Measurements from ENCODE around the gene NBAS.

NBAS gene

GRCh38 chr2:15147591-15147990, 413.5 kb downstream of the NBAS start:
- H3K9me3 ChIP-seq: no peaks in the 10 kb centered on the region; the same call in 1 of the 2 replicates
- H3K36me3 ChIP-seq: no peaks in the 10 kb centered on the region
- no peaks in the 10 kb centered on the region for H3K27me3 ChIP-seq
- no peak overlapping the region for H3K27ac ChIP-seq
- no peaks in the 10 kb centered on the region for H4K20me1 ChIP-seq
- H3K4me3 ChIP-seq: no peak overlapping the region
- no peak overlapping the region for H3K9ac ChIP-seq
- peaks cover 18% of the 10 kb centered on the region for H3K4me1 ChIP-seq
- no peak overlapping the region for H3K4me2 ChIP-seq
- no peak for TF ChIP-seq Cebpa-rat (IDR thresholded peaks at IDR 0.05)

- Histone ChIP-seq H3K9me3 (no peaks in the 10 kb centered on the region; the same call in 1 of the 2 replicates), H3K36me3 (no peaks in the 10 kb centered on the region), H3K9ac (no peak overlapping the region), H3K4me2 (no peak overlapping the region), H3K27me3 (no peaks in the 10 kb centered on the region), H3K27ac (no peak overlapping the region), H4K20me1 (no peaks in the 10 kb centered on the region), H3K4me3 (no peak overlapping the region), H3K4me1 (peaks cover 24% of the 10 kb centered on the region)
- TF ChIP-seq Cebpa-rat (IDR thresholded peaks at IDR 0.05): no peak
Observed at GRCh38 chr2:15146960-15147359, 414.2 kb downstream of the NBAS start.

- no peak overlapping the region for H3K4me2 ChIP-seq
- no peak overlapping the region for H3K9ac ChIP-seq
- TF ChIP-seq Cebpa-rat (IDR thresholded peaks at IDR 0.05): no peak
- H3K4me1 ChIP-seq: peaks cover 34% of the 10 kb centered on the region
- no peaks in the 10 kb centered on the region; the same call in 1 of the 2 replicates for H3K9me3 ChIP-seq
- H3K36me3 ChIP-seq: no peaks in the 10 kb centered on the region
- no peak overlapping the region for H3K4me3 ChIP-seq
- no peak overlapping the region for H3K27ac ChIP-seq
- H3K27me3 ChIP-seq: no peaks in the 10 kb centered on the region
- no peaks in the 10 kb centered on the region for H4K20me1 ChIP-seq
Observed at GRCh38 chr2:15145919-15146318, 415.2 kb downstream of the NBAS start.

- no peak for TF ChIP-seq Cebpa-rat (IDR thresholded peaks at IDR 0.05)
- Histone ChIP-seq H3K36me3 (no peaks in the 10 kb centered on the region), H3K4me2 (no peak overlapping the region)
Observed at GRCh38 chr2:15145046-15145817, 415.9 kb downstream of the NBAS start.

GRCh38 chr2:15142069-15142689, 419.0 kb downstream of the NBAS start:
- Histone ChIP-seq H3K9ac (peak overlapping the region; percentile 51; the same call in 1 of the 2 replicates), H3K4me2 (peak overlapping the region; percentile 76), H3K27me3 (no peaks in the 10 kb centered on the region), H3K4me3 (peak overlapping the region; percentile 23; the same call in 1 of the 2 replicates), H3K4me1 (peaks cover 51% of the 10 kb centered on the region), H3K27ac (peak overlapping the region; percentile 81), H3K9me3 (peaks cover 6% of the 10 kb centered on the region), H3K36me3 (no peaks in the 10 kb centered on the region), H4K20me1 (no peaks in the 10 kb centered on the region)
- TF ChIP-seq Cebpa-rat (IDR thresholded peaks at IDR 0.05): no peak

More at GRCh38 chr2:15145046-15145817, 415.9 kb downstream of the NBAS start:
- peaks cover 1% of the 10 kb centered on the region for H3K9me3 ChIP-seq
- no peaks in the 10 kb centered on the region for H4K20me1 ChIP-seq
- H3K4me3 ChIP-seq: no peak overlapping the region
- H3K4me1 ChIP-seq: peaks cover 35% of the 10 kb centered on the region
- H3K9ac ChIP-seq: no peak overlapping the region
- H3K27me3 ChIP-seq: no peaks in the 10 kb centered on the region
- no peak overlapping the region for H3K27ac ChIP-seq

GRCh38 chr2:15141211-15141610, 419.9 kb downstream of the NBAS start:
- Histone ChIP-seq H3K9ac (no peak overlapping the region), H4K20me1 (no peaks in the 10 kb centered on the region), H3K27me3 (no peaks in the 10 kb centered on the region), H3K36me3 (no peaks in the 10 kb centered on the region), H3K4me1 (peaks cover 51% of the 10 kb centered on the region), H3K27ac (peak overlapping the region; percentile 81), H3K9me3 (peaks cover 6% of the 10 kb centered on the region), H3K4me3 (no peak overlapping the region), H3K4me2 (peak overlapping the region; percentile 76)
- no peak for TF ChIP-seq Cebpa-rat (IDR thresholded peaks at IDR 0.05)

- no peaks in the 10 kb centered on the region for H3K36me3 ChIP-seq
- no peak for TF ChIP-seq Cebpa-rat (IDR thresholded peaks at IDR 0.05)
- H4K20me1 ChIP-seq: no peaks in the 10 kb centered on the region
- no peak overlapping the region for H3K4me2 ChIP-seq
- H3K4me1 ChIP-seq: peaks cover 33% of the 10 kb centered on the region
- H3K9me3 ChIP-seq: peaks cover 9% of the 10 kb centered on the region
- no peak overlapping the region for H3K27ac ChIP-seq
- H3K4me3 ChIP-seq: no peak overlapping the region
- H3K9ac ChIP-seq: no peak overlapping the region
- no peaks in the 10 kb centered on the region for H3K27me3 ChIP-seq
Observed at GRCh38 chr2:15136639-15137038, 424.5 kb downstream of the NBAS start.

- Histone ChIP-seq H3K27ac (no peak overlapping the region), H3K9ac (no peak overlapping the region), H3K4me1 (peaks cover 24% of the 10 kb centered on the region), H3K4me2 (no peak overlapping the region), H3K4me3 (no peak overlapping the region), H4K20me1 (no peaks in the 10 kb centered on the region), H3K36me3 (no peaks in the 10 kb centered on the region), H3K9me3 (peaks cover 5% of the 10 kb centered on the region), H3K27me3 (no peaks in the 10 kb centered on the region)
- TF ChIP-seq Cebpa-rat (IDR thresholded peaks at IDR 0.05): peak; percentile 73; the same call in 1 of the 2 replicates
Observed at GRCh38 chr2:15134957-15135356, 426.2 kb downstream of the NBAS start.

- peak overlapping the region; percentile 13 for H3K4me2 ChIP-seq
- H3K9me3 ChIP-seq: peaks cover 3% of the 10 kb centered on the region; the same call in 1 of the 2 replicates
- H4K20me1 ChIP-seq: no peaks in the 10 kb centered on the region
- H3K27me3 ChIP-seq: no peaks in the 10 kb centered on the region
- H3K27ac ChIP-seq: no peak overlapping the region
- H3K9ac ChIP-seq: no peak overlapping the region
- H3K4me3 ChIP-seq: no peak overlapping the region
- H3K36me3 ChIP-seq: no peaks in the 10 kb centered on the region
- TF ChIP-seq Cebpa-rat (IDR thresholded peaks at IDR 0.05): no peak
- H3K4me1 ChIP-seq: peaks cover 18% of the 10 kb centered on the region
Observed at GRCh38 chr2:15133461-15133860, 427.7 kb downstream of the NBAS start.

GRCh38 chr2:15128846-15129245, 432.3 kb downstream of the NBAS start:
- H3K27me3 ChIP-seq: no peaks in the 10 kb centered on the region
- no peak overlapping the region for H3K4me2 ChIP-seq
- no peak overlapping the region for H3K4me3 ChIP-seq
- no peak for TF ChIP-seq Cebpa-rat (IDR thresholded peaks at IDR 0.05)
- H3K36me3 ChIP-seq: no peaks in the 10 kb centered on the region
- H3K4me1 ChIP-seq: peaks cover 4% of the 10 kb centered on the region
- peaks cover 15% of the 10 kb centered on the region for H3K9me3 ChIP-seq
- H4K20me1 ChIP-seq: no peaks in the 10 kb centered on the region
- H3K27ac ChIP-seq: no peak overlapping the region
- H3K9ac ChIP-seq: no peak overlapping the region
